Muscle layer of colon (tissue), 2 donors: ENCODE measurements around the gene CTDSPL.

Experiments used
- H3K27ac ChIP-seq: one replicate; pipeline ENCODE4 v1.7.0; 2013; ENCODE audit warnings: low read depth, mild to moderate bottlenecking, low read length, moderate library complexity
- H3K27me3 ChIP-seq, 2 donors: one replicate each; pipeline ENCODE4 v1.7.0; 2013; ENCODE audit warnings: low read length in 2 of 2, mild to moderate bottlenecking in 2 of 2; ENCODE audit not compliant: insufficient read depth in 2 of 2, control insufficient read depth in 1 of 2
- H3K36me3 ChIP-seq: one replicate; pipeline ENCODE4 v1.7.0; 2013; ENCODE audit warnings: mild to moderate bottlenecking, low read length; ENCODE audit not compliant: insufficient read depth
- H3K4me1 ChIP-seq: one replicate; pipeline ENCODE4 v1.7.0; 2013; ENCODE audit warnings: mild to moderate bottlenecking, low read length; ENCODE audit not compliant: insufficient read depth
- H3K4me3 ChIP-seq, 2 donors: one replicate each; pipeline ENCODE4 v1.7.0; 2013; ENCODE audit warnings: low read length in 2 of 2, low read depth in 1 of 2, mild to moderate bottlenecking in 1 of 2, moderate library complexity in 1 of 2
- H3K9ac ChIP-seq: one replicate; pipeline ENCODE4 v1.7.0; 2013; ENCODE audit warnings: low read length
- H3K9me3 ChIP-seq: one replicate; pipeline ENCODE4 v1.7.0; 2013; ENCODE audit warnings: mild to moderate bottlenecking, low read length
- donor health status: abdominal sarcoma.
- donor health status: Adenocarcinoma of cecum.

The CTDSPL gene

GRCh38 chr3:38021196-38021595 is 159.5 kb downstream of the CTDSPL start:
- no peak overlapping the region for H3K4me3 ChIP-seq
- no peaks in the 10 kb centered on the region for H3K9me3 ChIP-seq
- H3K27me3 ChIP-seq, result no peaks in the 10 kb centered on the region
- peaks cover 7% of the 10 kb centered on the region for H3K4me1 ChIP-seq
- H3K9ac ChIP-seq, result no peak overlapping the region
- peaks cover 29% of the 10 kb centered on the region for H3K36me3 ChIP-seq
- H3K27ac ChIP-seq, result no peak overlapping the region

- Histone ChIP-seq H3K4me1 (peaks cover 7% of the 10 kb centered on the region), H3K27me3 (no peaks in the 10 kb centered on the region), H3K9ac (no peak overlapping the region), H3K36me3 (peaks cover 18% of the 10 kb centered on the region), H3K27ac (no peak overlapping the region), H3K9me3 (no peaks in the 10 kb centered on the region), H3K4me3 (no peak overlapping the region)
These were observed 160.6 kb downstream of the CTDSPL start for GRCh38 chr3:38022301-38022700.

DNA sequence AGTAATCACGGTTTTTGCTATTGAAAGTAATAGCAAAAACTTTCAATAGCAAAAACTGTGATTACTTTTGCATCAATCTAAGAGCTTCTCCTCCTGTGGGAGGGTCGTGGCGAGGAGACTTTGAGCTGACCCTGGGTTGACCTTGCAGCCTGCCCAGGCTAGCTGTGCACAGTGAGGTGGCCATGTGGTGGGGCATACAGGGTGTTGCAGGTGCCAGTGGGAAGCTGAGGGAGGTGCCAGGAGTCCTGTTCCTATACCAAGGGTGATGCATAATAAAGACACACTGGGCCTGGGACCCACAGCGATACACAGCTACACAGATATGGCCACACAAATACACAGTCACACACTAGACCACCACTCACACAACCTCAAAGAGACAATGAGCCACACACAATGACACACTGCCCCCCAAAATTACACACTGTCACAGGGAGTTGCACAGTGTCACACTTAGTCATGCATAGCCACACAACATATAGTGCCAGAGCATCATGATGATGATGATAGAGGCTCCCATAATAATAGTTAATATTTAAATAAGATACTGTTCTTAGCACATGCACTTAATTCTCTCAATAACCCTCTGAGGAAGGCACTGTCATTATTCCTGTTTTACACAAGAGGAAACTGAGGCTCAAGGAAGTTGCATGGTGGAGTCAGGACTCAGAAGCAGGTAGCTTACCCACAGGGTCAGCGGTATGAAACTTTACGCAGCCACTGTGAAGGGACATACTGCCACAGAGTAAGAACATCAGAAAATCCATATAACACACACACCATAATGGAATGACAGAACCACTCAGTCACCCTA is 161.4 kb downstream of the CTDSPL start:
- H3K36me3 ChIP-seq, result peaks cover 15% of the 10 kb centered on the region
- no peak overlapping the region for H3K27ac ChIP-seq
- no peaks in the 10 kb centered on the region for H3K9me3 ChIP-seq
- H3K27me3 ChIP-seq, result no peaks in the 10 kb centered on the region
- H3K4me1 ChIP-seq, result peaks cover 7% of the 10 kb centered on the region
- H3K9ac ChIP-seq, result no peak overlapping the region
- peak overlapping the region in 1 of 2 donors; percentile 87 for H3K4me3 ChIP-seq

GRCh38 chr3:38026856-38027255 is 165.2 kb downstream of the CTDSPL start:
- no peaks in the 10 kb centered on the region for H3K36me3 ChIP-seq

DNA sequence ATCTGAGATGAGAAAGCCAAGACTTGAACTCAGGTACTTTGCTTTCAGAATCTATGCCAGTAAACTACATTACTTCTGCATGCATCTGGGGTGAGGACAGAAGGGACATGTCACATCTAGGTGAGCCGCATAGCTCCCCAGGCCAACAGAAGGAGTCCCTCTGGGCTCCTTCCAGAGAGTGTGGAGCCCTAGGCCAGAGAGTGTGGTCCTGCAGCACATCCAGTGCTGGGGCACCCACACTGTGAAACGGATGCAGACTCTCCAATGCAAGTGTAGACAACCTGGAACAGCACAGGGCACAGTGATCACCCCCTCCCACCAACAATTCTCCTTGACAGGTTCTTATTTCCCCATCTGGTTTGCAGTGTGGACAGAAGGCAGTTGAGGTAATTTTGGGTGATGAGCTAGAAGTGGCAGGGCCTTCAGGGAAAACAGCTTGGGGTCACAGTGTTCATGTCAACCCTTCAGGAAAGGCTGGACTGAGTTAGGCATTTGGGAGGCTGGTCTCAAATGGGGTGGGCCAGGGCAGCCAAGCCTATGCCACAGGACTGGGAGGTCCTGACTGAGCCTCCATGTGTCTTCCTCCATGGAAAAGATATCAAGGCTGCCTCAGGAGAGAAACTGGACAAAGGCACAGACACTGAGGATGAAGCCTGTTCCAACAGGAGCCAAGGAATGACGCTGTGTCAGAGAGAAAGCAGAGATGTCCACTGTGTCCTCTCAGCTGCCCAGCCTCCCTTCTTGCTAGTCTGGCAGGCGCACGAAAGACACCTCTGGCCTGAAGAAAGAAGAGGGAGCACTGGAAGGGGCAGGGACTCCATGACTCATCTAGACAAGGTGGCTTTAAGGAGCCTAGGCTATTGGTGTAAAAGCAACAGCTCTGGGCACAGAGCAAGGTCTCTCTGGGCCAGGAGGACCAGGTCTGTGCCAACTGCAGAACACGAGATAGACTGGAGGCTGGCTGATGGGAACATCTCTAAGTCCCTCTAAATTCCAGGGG is 166.1 kb downstream of the CTDSPL start:
- Histone ChIP-seq H3K27me3 (no peaks in the 10 kb centered on the region), H3K9ac (no peak overlapping the region), H3K4me3 (no peak overlapping the region), H3K27ac (no peak overlapping the region), H3K36me3 (no peaks in the 10 kb centered on the region), H3K4me1 (peaks cover 24% of the 10 kb centered on the region), H3K9me3 (no peaks in the 10 kb centered on the region)

More at GRCh38 chr3:38026856-38027255, 165.2 kb downstream of the CTDSPL start:
- H3K27ac ChIP-seq, result no peak overlapping the region
- no peaks in the 10 kb centered on the region for H3K27me3 ChIP-seq
- no peak overlapping the region for H3K4me3 ChIP-seq
- no peaks in the 10 kb centered on the region for H3K9me3 ChIP-seq
- H3K9ac ChIP-seq, result no peak overlapping the region
- peaks cover 24% of the 10 kb centered on the region for H3K4me1 ChIP-seq

- H3K9me3 ChIP-seq, result no peaks in the 10 kb centered on the region
- H3K4me3 ChIP-seq, result peak overlapping the region; percentile 45 to 56
- peak overlapping the region; percentile 49 for H3K27ac ChIP-seq
- no peaks in the 10 kb centered on the region for H3K27me3 ChIP-seq
- H3K36me3 ChIP-seq, result no peaks in the 10 kb centered on the region
- H3K9ac ChIP-seq, result no peak overlapping the region
- H3K4me1 ChIP-seq, result peaks cover 24% of the 10 kb centered on the region
These were observed 167.1 kb downstream of the CTDSPL start for GRCh38 chr3:38028621-38029361.

GRCh38 chr3:38029400-38030125 is 167.9 kb downstream of the CTDSPL start, which contains the start of gene PLCD1:
Gene PLCD1 (minus strand): TSS chr3:38029642. CDS start chr3:38029539, 103 bp downstream.
- peak within 1 kb of the TSS; percentile 39 for H3K9ac ChIP-seq

GRCh38 chr3:38030126-38031021 is 168.7 kb downstream of the CTDSPL start:
- Histone ChIP-seq H3K27ac (peak overlapping the region; percentile 58), H3K36me3 (no peaks in the 10 kb centered on the region), H3K9me3 (no peaks in the 10 kb centered on the region), H3K4me1 (peaks cover 24% of the 10 kb centered on the region), H3K27me3 (no peaks in the 10 kb centered on the region), H3K4me3 (peak overlapping the region; percentile 56 to 66), H3K9ac (peak overlapping the region; percentile 39)

More at GRCh38 chr3:38029400-38030125, 167.9 kb downstream of the CTDSPL start, which contains the start of gene PLCD1:
- no peaks in the 10 kb centered on the region for H3K9me3 ChIP-seq
- H3K4me3 ChIP-seq, result peak within 1 kb of the TSS; percentile 56 to 66
- peak within 1 kb of the TSS; percentile 58 for H3K27ac ChIP-seq
- no peaks in the 10 kb centered on the region for H3K36me3 ChIP-seq
- H3K27me3 ChIP-seq, result no peaks in the 10 kb centered on the region
- peaks cover 24% of the 10 kb centered on the region for H3K4me1 ChIP-seq

- peaks cover 17% of the 10 kb centered on the region for H3K4me1 ChIP-seq
These were observed 169.6 kb downstream of the CTDSPL start for GRCh38 chr3:38031022-38031994.

More at GRCh38 chr3:38031022-38031994, 169.6 kb downstream of the CTDSPL start:
- H3K27ac ChIP-seq, result peak overlapping the region; percentile 58
- H3K4me3 ChIP-seq, result no peak overlapping the region
- no peaks in the 10 kb centered on the region for H3K27me3 ChIP-seq
- H3K9ac ChIP-seq, result no peak overlapping the region
- no peaks in the 10 kb centered on the region for H3K36me3 ChIP-seq
- H3K9me3 ChIP-seq, result no peaks in the 10 kb centered on the region
